COLO668 (cell line): ENCODE measurements around the gene CCDC33.
A peak's percentile ranks its signal among the peaks of the same experiment; 100 is the strongest.

ENCODE experiments used
- DNase-seq: peaks from one replicate; lab custom pipeline; 2025; ENCODE audit not compliant: unreplicated experiment; lab: John Stamatoyannopoulos, UW

The CCDC33 gene

GRCh38 chr15:74311734-74312444 lies 75.8 kb downstream of the CCDC33 start:
- peak; percentile 67 for DNase-seq

GRCh38 chr15:74312445-74313007 lies 76.4 kb downstream of the CCDC33 start:
- peak; percentile 87 for DNase-seq

- DNase-seq, result no peak
Observed at GRCh38 chr15:74313889-74314288, 77.8 kb downstream of the CCDC33 start.

GRCh38 chr15:74314795-74315438 lies 78.8 kb downstream of the CCDC33 start:
- DNase-seq, result peak; percentile 26

GRCh38 chr15:74315626-74316025 lies 79.5 kb downstream of the CCDC33 start:
- DNase-seq, result peak; percentile 8

GRCh38 chr15:74316141-74316540 lies 80.0 kb downstream of the CCDC33 start:
- DNase-seq, result no peak

GRCh38 chr15:74317820-74318375 lies 81.8 kb downstream of the CCDC33 start:
- peak; percentile 68 for DNase-seq

- DNase-seq, result peak; percentile 84
Observed at GRCh38 chr15:74318376-74319137, 82.4 kb downstream of the CCDC33 start.

- no peak for DNase-seq
Observed at GRCh38 chr15:74319138-74319460, 83.0 kb downstream of the CCDC33 start.

GRCh38 chr15:74319596-74320351 lies 83.6 kb downstream of the CCDC33 start:
- DNase-seq, result peak; percentile 45

GRCh38 chr15:74320352-74321247 lies 84.5 kb downstream of the CCDC33 start:
- peak; percentile 57 for DNase-seq

GRCh38 chr15:74322558-74323180 lies 86.5 kb downstream of the CCDC33 start:
- peak; percentile 68 for DNase-seq

GRCh38 chr15:74324714-74325113 lies 88.6 kb downstream of the CCDC33 start:
- no peak for DNase-seq

GRCh38 chr15:74326746-74327145 lies 90.6 kb downstream of the CCDC33 start:
- DNase-seq, result no peak

- DNase-seq, result no peak
Observed at GRCh38 chr15:74327756-74328155, 91.6 kb downstream of the CCDC33 start.

- peak; percentile 37 for DNase-seq
Observed at GRCh38 chr15:74328331-74329056, 92.4 kb downstream of the CCDC33 start.

- DNase-seq, result no peak
Observed at GRCh38 chr15:74330861-74331408, 94.8 kb downstream of the CCDC33 start.

GRCh38 chr15:74332011-74332410 lies 95.9 kb downstream of the CCDC33 start:
- no peak for DNase-seq
